ENCODE measurements around the gene ARAP1.

Gene ARAP1

DNA sequence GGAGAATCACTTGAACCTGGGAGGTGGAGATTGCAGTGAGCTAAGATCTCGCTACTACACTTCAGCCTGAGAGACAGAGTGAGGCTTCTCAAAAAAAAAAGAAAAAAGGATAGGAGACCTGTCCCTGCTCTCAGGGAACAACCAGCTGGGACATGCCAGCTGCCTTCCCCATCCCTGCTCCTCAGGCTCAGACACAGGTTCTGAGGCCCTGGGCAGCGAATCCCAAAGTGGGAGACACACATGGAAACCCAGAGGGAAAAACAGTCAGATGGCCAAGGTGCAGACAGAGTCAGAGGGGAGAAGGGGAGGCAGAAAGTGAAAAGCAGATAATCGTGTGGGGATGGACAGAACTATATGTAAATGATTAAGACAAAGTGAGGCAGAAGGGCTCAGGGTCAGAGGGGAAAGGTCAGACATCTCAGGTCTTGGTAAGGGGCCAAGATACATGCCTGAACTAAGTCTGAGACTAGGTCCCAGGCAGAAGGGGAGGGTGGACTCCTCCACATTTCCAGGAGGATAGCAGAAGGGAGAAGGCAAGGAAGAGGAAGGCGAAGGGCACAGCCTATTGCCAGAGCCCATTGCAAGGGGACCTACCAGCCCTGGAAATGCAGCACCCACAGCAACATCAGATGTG lies 27.4 kb upstream of the ARAP1 start:
- FAIRE-seq = no peak

DNA sequence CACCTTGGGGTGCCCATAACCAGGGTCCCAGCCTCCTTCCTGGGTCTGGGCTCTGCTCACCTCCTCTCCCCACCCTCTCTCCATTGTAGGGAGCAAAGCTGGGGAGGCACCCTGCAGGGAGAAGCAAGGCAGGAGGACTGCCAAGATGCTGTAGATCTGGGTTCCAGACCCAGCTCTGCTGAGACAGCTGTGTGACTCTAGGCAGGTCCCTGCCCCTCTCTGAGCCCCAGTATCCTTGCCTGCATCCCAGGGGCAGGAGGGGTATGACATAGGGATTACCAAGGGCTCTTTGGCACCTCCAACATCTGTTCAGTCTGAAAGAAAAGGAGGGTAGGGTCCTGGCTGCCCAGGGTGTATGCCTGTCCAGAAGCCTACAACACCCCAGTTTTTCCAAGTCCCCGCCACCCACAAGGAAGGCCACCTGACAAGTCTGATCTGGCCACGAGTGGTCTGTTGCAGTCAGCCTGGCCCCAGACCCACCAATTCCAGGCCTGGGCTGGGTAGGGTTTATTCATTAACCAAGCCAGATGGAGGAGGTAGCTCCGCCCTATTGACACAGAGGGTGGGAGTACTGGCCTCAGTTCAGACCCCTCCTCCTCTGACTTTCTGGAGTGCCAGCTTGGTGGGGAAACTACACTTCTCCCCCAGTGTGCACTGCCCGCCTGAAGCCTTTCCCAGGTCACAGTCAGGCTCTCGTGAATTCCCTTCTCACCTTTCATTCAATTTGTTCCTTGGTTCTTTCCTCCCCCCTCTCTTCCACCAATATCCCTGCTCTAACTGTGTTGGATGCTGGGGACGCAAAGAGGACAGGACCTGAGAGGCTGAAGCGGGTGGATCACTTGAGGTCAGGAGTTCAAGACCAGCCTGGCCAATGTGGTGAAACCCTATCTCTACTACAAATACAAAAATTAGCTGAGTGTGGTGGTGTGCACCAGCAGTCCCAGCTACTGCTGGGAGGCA lies 26.6 kb upstream of the ARAP1 start:
- no peak for FAIRE-seq

DNA sequence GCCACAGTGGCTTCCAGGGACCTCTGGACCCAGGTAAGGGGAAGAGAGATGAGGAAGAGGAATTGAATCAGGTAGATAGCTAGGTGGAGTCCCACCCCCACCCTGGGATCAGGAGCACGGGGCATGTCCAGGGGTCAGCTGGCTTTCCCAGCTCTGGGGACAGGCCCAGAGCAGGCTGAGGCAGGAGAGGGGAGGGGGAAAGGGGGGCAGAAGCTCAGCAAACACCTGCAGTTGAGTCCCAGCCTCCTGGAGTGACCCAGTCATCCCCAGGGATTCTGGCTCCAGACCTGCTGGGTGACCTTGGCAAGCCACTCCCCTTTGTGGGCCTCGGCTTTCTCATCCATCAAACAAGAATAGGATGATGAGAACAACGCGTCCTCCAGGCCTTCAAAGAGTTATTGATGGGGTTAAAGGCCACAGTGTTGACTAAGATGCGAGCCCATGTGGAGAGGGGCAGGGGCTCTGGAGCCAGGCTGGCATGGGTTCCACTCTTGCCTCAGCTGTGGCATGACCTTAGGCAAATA lies 25.6 kb upstream of the ARAP1 start:
- no peak for FAIRE-seq

- no peak for FAIRE-seq
Observed at GRCh38 chr11:72776844-72777754, 24.9 kb upstream of the ARAP1 start.

- FAIRE-seq = no peak
Observed at GRCh38 chr11:72776117-72776843, 24.1 kb upstream of the ARAP1 start.

- FAIRE-seq = no peak
Observed at GRCh38 chr11:72775288-72776110, 23.3 kb upstream of the ARAP1 start.

DNA sequence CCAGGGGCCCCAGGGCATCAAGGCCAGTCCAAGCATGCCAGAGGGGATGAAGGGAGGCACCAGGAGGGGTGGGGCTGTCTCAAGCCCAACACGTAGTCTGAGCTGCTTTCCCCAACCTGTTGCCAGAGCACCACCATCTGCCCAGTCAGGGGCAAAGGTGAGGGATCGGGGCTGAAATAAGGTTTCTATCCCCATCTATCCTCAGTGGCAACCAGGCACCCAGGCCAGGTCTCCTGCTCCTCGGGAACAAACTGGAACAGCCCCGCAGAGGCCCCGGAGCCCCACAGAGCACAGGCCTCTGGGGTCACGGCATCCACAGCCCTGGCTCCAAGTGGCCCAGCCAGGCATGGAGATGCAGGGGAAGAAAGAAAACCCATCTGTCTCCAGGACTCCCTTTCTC lies 22.3 kb upstream of the ARAP1 start:
- no peak for FAIRE-seq

- no peak for FAIRE-seq
Observed at GRCh38 chr11:72773696-72774095, 21.5 kb upstream of the ARAP1 start.

DNA sequence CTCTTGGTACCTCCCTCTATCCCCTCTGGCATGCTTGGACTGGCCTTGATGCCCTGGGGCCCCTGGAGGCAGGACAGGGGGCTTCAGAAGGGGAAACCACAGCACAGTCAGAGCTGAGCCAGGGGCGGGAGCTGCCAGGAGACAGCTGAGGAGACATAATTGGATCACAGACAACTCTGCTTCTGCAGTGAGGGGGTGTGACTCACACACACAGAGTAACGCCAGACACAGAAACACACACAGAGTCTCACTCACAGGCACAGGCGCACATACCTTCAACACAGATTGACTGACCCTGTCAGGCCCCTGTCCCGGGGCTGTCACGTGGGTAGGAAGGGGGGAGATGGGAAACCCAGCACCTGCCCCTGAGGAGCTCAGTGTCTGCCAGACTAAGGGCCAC lies 21.1 kb upstream of the ARAP1 start:
- no peak for FAIRE-seq

DNA sequence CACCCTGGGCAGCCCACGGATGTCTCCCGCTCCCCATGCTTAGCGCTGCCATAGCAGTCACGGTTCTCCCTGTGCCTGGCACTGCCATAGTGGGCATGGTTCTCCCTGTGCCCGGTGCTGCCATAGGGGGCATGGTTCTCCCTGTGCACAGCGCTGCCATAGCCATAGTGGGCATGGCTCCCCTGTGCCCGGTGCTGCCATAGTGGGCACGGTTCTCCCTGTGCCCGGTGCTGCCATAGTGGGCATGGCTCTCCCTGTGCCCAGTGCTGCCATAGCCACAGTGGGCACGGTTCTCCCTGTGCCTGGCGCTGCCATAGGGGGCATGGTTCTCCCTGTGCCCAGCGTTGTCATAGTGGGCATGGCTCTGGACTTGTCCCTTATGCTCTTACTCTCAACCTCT lies 19.9 kb upstream of the ARAP1 start:
- no peak for FAIRE-seq

- no peak for FAIRE-seq
Observed at GRCh38 chr11:72771507-72771906, 19.3 kb upstream of the ARAP1 start.

GRCh38 chr11:72770799-72771198 lies 18.6 kb upstream of the ARAP1 start:
- FAIRE-seq = no peak

- no peak for FAIRE-seq
Observed at GRCh38 chr11:72769680-72770079, 17.5 kb upstream of the ARAP1 start.

GRCh38 chr11:72768581-72768980 lies 16.4 kb upstream of the ARAP1 start:
- FAIRE-seq = no peak

DNA sequence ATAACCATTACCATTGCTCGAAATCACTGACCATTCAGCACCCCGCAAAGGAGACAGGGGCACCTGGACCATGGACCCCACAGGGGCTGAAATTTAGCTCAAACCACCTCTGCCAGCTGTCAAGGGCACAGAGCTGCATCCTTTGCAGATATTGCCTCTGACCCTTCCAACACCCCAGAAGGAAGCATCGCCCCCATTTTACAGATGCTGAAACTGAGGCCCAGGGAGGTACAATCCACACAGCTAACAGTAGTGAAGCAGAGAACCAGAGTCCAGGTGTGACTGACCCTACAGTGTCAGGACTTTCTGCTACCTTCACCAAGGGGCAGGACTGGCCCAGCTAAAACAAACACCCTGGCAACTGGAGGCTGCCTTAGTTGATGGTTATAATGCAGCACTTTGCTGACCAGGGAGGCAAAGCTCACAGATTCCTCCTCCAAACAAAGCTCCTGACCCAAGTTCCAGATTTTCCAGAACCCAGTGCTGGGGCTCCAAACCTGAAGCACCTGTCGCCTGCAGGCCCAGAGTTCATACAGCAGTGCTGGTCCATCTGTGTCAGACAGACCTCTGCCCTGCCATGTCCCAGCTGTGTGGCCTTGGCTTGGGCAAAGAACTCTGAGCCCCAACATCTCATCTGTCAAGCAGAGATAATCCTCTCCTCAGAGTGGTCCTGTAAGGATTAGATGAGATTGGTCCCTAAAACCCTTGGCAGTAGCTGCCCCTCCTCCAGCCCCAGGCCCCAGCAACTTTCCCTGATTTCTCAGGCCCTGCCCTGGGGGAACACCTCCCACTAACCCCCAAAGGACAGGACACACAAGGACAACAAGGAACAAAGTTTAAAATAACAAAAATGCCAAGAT lies 15.2 kb upstream of the ARAP1 start:
- no peak for FAIRE-seq

GRCh38 chr11:72766152-72766902 lies 14.1 kb upstream of the ARAP1 start:
- FAIRE-seq = no peak

DNA sequence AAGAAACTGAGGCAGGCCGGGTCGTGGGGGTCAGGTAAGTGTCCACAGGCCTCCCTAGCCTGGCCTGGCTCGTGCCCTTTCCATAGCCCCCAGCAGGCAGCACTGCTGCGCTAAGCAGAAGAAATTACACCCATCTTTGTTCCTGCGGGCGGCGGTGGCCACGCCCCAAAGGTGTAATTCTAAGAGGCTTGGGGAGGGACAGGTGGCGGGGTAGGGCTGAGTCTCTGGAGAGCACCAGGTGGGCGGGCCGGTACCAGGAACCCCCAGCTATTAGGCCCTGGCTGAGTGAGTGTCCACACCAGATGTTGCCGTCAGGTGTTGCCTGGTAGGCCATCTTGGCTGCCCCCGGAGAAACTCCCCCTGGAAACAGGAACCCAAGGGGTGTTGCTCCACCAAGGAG lies 12.3 kb upstream of the ARAP1 start:
- no peak for FAIRE-seq

- FAIRE-seq = no peak
Observed at GRCh38 chr11:72763823-72764222, 11.6 kb upstream of the ARAP1 start.

- FAIRE-seq = no peak
Observed at GRCh38 chr11:72762641-72763304, 10.6 kb upstream of the ARAP1 start.
